HG03520 (cell line): ENCODE results near the gene RPL3.

Experiments used
- ATAC-seq: cut with Tn5 transposase; IDR thresholded peaks from one replicate; pipeline ENCODE4 v1.9.1; 2021; ENCODE audit warnings: mild to moderate bottlenecking, moderate library complexity; ENCODE audit not compliant: unreplicated experiment

The RPL3 gene

DNA sequence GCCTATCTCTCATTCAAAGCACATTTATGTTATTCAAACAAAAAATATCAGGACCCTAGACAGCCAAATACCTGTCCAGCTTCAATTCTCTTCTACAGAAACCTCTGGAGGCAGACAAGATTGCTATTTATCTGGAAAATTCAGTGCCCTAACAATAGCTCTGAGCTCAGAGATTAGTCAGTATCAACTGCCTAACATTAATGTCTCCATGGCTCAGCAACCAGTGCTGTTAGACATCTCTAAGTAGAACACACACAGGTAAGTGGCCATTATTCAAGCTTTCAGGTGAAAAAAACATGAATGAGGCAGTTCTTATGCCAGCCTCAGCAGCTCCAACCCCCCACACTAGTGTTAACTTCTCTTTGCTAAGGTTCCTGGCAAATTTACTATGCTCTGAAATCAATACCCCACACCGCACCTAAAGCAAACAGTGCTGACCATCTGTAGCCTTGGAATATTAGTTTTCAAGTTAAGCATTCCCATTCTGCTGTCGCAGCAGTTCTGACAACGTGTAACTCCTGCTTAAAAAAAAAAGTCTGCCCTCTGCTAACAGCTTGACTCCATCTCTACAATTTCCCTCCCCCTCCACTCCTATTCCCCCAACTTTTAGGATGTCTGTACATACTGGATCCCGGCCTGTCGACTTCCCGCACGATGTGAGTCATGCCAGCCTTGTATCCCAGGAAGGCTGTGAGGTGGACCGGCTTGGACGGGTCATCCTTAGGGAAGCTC, 1.5 kb downstream of the RPL3 start:
- ATAC-seq, result no peak

DNA sequence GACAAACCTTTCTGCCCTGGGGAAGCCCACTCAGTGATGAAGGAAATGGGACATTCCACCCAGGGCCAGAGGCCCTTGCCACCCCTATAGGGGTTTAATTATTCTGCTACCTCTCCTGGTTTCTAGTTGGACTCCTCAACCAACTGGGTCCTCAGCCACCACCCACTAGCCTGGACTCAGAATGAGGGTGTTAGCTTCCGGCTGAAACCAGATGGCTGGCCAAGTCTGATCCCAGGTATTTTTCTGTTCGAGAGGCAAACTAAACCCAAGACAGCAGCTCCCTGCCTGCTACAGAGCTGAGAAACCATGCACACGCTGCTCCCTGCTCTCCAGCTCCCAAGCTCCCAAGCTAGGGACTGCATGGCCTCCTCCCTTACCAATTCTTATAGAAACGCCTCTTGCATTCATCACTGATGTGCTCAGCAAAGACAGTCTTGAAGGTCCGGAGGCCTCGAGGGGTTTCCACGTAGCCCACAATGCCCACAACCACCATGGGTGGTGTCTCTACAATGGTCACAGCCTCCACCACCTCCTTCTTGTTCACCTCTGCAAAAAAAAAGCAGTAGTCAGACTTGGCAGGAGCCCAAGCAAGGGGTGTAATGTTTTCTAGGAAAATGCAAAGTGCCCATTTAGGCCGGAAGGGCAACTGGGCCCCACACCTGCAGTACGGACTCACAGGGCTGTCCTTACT, 2.2 kb downstream of the RPL3 start:
- no peak for ATAC-seq

DNA sequence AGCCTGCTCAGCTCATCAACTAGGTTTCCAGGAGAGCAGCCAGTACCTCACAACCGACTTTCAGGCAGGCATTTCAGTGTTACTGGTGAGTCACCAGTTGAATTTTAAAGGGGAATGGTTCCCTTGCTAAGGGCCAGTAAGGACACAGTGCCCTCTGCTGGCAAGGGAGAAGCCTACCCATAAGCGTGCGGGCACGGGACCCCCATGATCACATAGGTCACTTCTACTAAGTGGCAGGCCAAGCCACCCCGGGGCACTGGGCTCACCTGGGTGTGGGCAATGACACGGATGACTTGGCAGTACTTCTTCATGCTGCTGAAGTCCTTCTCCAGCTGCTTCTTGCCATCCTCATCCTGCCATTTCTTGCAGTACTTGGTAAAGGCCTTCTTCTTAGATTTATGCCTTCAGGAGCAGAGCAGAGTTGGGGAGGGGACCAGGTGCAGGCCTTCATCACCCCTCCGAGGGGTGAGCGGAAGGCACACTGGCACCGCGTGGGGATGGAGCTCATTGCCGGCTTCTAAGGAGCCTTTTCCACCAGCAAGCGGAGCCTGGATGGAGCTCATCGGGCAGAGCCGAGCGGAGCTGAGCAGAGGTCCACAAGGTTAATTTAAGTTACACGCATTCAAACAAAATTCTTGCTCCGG, 2.9 kb downstream of the RPL3 start:
- ATAC-seq, result no peak

DNA sequence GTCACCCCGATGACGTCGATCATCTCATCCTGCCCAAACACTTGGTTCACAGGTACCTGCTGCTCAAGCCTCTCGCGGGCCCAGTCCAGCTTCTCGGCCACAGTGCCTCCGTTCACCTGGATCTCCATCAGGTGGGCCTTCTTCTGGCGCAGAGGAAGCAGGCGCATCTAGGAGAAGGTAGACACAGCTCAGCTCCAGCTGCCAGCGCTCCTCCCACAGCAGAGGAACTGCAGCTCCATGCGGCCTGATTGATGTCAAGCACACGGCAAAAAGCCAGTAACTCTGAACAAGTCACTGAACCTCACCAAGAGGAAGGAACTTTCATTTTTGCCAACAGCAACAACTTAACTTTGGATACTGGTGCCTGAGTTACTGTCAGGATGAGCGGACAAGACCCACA, 4.0 kb downstream of the RPL3 start:
- ATAC-seq, result no peak

DNA sequence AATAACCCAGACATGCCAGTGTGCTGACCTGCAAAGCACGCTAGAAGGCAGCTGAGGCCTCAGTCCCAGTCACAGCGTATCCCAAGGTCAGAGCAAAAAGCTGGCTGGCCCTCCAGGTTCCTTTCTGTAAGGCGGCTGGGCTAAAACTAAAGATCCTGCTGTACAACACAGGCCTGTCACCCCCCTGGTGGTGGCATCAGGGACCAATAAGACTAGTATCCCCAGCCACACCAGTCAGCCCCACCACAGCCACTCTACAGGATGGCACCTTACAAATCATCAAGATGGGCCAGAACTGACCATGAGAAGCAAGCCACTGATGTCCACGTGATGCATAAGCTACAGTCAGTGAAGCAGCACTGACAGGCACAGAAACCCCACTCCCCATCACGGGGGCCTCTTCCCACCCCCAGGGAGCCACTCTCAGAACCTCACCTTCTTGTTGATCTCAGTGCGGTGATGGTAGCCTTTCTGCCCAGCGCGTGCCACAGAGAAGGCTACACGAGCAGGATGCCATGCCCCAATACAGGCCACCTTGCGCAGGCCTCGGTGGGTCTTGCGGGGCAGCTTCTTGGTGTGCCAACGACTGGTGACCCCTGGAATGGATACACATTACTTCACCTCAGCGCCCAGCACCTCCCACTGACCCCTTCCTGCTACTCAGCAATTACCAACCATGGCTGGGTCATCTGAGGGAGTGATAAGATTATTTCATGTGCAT, 5.0 kb downstream of the RPL3 start:
- ATAC-seq, result no peak

DNA sequence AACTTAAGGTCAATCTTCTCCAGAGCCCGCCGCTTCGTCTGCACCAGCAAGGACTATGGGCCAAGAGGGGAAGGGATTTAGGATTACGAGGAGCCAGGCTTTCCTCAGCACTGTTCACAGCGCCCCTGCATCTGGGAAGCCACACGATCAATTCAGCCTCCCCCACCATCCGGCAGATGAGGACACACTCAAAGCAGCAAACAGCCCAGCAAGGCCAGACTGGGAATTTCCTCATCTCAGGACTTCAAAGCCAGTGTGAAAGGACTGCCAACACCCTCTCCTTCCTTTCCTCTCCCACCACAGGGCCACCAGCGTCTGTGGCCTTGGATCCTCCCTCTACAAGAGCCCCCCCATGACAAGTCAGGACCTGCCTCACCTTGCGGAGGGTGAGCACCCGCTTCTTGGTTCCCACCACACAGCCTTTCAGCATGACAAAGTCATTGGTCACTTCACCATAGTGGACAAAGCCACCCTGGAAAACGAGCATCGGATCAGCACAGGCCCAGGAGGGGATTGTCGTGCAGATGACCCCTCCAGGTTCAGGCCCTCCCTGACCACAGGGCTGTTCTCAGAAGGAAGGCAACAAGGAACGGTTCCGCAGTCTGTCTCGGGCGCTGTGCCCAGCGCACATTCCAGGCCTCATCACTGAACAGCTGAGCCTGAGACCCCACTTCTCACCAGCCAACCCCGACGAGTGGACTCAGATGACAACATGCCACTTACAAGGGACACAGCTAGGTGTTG, 6.0 kb downstream of the RPL3 start:
- ATAC-seq, result no peak

DNA sequence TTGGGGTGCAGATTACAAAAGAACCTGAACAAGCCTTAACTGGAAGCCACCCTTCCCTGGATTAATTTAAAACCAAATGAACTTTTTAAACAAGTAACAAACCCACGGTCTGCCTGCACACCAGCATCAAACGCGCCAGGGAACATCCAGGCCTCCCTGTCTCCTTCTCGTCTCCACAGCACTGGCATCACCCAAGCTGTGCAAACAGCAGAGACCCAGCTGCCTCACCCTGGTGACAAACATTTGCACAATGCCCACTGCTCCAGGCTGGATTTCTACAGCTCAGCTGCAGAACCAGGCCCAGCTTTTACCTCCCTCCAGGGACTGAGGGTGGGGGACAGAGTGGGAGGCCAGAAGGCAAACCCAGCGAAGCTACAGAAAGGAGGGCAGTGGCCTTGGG, 7.0 kb downstream of the RPL3 start:
- ATAC-seq, result no peak

DNA sequence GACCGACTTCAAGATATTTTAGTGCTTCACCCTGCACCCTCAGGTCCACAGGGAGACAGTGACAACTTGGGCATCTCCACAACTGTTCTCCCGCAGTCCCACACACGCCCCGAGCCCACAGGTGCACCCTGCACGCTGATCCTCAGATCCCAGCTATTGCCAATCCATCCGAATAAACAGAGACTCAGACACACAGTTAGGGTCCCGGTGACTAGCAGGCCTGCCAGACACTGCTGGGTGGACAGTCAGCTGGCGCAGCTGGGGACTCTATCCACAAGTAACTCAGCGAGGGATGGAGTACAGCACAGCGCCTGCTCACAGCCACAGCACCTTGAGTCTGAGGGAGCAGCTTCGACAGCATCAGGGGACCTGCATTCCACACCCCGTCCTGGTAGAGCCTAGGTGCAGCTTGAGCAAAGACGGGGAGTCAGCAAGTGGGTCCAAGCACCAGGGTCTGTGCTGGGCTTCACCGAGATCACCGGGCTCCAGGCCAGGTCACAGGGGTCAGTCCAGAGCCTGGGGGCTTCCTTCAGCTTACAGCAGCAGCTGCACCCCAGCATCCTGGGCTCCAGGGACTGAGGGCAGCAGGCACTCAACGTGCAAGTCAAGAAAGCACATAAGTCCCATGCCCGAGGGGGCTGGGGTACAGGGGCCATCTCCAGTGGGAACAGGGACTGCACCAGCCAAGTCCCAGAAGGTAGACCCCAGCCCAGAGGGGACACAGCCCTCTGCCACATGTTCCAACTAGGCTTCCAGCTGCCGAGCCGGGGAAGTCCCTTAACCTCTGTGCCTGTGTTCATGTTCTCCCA, 7.6 kb downstream of the RPL3 start:
- no peak for ATAC-seq

DNA sequence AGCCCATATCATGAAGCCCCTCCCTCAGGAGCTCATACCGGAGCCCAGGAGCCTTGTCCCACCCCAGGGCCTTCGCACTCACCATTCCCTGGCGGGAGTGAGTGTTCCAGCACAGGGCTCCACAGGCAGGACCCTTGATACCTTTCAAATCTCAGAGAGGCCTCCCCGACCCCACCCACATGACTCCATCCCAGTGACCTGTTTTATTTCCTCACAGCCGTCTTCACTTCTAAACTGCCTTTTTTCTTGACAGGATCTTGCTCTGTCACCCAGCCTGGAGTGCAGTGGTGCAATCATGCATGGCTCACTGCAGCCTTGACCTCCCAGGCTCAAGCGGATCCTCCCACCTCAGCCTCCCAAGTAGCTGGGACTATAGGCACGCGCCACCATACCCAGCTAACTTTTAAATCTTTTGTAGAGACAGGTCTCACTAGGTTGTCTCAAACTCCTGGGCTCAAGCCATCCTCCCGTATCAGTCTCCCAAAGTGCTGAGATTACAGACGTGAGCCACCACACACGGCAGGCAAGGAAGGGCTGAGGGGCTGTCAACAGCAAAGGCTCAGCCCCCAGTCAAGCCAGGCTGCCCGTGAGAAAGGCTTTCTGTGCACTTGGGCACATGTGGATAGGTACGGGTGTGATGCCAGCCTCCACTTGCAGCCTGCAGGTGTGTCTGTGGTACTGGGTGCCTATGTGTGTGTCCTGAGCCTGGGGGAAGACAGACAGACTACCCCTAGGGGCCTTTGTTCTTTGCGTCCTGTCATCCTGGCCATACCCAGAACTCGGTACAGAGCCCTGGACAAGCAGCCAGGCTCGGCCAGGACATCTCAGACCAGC, 9.3 kb downstream of the RPL3 start:
- no peak for ATAC-seq

DNA sequence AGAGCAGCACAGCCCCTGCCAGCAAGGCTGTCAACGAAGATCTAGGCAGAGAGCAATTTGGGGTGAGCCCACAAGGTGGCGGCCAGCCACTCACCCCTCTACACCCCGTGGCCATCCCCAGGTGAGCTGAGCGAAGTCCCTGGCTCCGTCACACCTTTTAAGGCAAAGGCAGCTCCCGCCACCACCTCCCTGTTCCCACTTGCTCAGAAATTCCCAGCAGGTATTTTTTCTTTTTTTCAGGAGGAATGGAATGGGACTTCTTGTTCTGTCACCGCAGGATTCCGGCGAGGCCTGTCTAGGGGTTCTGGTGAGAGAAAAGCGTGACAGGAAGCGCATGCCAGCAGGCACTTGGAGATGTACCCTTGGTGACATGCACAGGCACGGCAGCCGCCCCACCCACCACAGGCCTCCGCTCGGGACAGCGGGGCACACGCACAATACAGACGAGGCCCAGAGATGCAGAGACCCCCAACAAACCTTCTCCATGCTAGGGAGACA, 10.0 kb downstream of the RPL3 start:
- ATAC-seq, result no peak

DNA sequence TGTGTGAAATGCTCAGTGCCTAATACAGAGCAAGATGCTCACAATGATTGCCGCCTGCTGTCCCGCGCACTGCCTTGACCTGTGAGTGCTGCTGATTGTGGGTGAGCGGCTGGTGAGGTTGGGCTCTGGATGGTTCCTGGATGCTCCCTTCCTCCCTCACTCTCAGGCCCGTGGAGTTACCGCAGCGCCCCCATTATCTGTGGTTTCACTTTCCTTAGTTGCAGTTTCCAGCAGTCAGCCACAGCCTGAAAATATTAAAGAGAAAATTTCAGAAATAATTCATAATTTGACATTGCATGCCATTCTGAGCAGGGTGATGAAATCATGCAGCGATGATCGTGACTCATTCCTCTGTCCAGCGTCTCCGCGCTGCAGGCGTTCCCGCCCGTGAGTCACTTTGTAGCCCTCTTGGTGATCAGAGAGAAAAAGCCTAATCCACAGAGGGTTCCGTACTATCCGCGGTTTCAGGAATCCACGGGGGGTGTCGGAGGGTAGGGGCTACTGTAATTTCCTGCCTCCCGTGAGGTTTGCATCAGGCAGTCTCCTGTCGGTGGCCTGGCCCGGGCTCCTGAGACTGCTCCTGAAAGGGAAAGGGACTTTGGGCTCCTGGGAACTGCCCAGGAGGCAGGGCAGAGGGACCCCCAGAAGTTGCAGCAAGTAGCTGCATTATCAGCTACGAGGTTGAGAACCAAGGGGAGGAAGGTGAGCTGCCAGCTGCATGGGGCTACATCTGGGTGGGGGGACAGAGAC, 10.6 kb downstream of the RPL3 start:
- no peak for ATAC-seq

DNA sequence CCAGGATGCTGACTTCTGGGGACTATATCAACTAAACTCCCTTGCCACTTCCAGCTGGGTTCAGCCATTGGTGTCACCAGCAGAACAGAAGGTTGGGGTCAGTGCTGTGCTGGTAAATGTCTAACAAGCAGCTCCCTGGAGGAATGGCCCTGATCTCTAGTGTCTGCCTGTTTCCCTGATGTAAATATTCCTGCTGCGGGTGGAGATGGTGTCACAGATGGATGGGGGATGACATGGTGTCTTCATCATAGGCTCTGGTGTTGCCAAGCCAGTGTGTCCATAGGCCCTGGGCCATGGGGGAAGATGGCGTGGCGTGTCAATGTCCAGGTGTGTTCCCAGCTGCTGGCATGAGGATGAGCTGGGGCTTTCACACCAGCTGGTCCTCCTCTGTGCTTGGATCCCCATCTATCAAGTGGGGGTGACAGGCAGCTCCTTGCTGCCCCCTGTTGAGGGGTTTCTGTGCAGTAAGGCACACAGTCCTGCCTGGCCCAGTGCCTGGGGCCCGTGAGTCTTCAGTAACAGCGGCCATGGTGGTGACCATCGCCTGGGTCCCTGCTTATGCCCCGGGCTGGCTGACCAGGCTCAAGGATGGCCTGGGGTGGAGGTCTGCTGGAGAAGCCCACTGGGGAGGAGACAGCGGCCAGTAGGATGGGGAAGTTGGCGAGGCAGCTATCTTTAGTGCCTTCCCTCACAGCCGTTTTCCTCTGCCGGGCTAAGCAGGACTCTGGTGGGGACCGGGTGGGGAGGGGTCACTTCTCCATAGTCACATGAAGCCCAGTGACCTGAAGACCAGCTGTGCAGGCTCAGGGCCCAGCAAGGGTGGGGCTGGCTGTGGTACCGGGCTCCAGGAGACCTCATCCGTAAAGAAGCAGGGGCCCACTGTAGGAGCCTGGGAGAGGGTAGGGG, 12.7 kb downstream of the RPL3 start:
- ATAC-seq, result no peak

DNA sequence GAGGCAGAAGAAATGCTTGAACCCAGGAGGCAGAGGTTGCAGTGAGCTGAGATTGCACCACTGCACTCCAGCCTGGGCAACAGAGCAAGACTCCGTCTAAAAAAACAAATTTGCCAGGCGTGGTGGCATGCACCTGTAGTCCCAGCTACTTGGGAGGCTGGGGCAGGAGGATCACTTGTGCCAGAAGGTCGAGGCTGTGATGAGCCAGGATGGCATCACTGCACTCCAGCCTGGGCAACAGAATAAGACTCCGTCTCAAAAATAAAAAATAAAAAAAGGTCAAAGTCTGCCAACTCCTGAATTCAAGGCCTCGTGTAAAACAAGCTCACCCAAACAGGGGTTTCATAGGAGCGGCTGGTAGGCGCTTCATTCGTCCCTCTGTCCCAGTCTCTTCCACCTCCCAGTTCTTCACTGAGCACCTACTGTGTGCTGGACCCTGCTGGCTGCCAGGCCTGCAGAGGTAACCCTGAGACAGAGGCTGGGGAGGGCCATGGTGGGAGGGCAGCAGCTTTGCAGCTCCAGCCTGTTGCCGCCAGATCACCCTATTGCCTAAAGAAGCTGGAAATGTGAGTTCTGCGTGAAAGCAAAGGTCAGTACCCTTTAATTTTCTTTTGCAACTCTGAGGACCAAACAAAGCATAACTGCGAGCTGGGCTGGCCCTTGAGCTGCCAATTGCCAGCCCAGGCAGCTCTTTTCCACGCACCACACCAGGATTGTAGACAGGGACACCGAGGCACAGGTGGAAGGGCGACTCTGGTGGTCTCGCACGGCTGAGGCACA, 15.3 kb downstream of the RPL3 start:
- no peak for ATAC-seq

DNA sequence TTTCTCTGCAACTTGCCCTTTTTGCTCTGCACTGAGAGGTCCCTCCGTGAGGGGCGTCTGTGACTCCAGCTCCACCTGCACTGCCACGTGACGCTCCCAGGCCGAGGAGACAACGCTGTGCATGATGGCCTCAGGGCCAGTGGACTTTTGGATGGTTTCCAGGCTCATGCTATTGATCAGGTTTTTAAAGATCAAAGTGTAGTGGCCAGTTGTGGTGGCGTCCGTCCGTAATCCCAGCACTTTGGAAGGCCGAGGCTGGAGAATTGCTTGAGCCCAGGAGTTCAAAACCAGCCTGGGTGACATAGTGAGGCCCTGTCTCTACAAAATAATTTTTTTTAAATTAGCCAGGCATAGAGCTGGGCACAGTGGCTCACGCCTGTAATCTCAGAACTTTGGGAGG, 16.1 kb downstream of the RPL3 start:
- no peak for ATAC-seq

DNA sequence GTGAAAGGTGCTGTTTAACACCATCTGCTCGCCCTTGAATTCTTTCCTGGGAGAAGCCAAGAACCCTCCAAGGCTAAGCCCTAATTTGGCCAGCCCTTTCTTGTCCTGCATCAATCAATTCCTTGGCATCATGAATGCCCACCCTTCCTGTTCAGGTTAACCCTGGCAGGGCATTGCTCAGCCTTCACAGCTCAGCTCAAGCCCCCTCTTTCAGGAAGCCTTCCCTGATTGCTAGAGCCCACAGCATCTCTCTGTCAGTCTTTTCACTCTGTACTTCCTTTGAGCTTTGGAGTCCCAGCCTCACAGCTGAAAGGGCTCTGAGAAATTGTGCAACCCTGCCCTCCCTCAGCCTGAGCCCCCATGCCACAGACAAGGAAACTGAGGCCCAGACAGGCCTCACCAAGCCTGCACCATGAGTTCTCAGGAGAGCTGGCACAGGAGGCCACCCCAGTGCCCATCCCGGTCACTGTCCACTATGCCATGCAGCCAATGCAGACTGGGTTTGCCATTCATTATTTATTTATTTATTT, 16.9 kb downstream of the RPL3 start:
- no peak for ATAC-seq

DNA sequence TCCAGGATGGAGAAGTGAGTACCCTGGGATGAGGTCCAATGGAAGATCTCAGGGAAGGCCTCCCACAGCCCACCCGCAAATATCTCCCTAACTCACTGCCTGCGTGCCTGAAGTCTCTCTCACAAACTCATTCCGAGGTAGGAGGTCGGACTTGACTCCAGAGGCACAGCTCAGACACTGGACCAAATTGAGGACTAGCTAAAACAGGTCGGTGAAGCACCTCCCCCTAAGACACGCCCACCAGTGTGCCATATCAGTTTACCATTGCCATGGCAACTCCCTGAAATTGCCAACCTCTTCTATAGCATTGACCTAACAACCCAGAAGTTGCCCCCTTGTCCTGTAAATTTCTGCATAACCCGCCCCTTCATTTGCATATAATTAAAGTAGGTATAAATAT, 17.5 kb downstream of the RPL3 start:
- ATAC-seq, result no peak
